MG63 (cell line): Measurements from ENCODE around the gene ADGRG2. TPM values are rescaled to one million over a fixed set of nuclear protein-coding genes. Genes with fewer than 3 reads are reported as not detected.
"Not testable (repeated sequence)": the region's sequence is repeated elsewhere in the genome, so short reads cannot be mapped to it uniquely, and the experiment has no call there.

Experiments used
- DNase-seq: peaks from one replicate; pipeline ENCODE4 v3.0.0-alpha.2; 2020
- H3K27me3 ChIP-seq: fragments of 250-450 bp; sonication (Bioruptor Pico); 2 replicates; pipeline ENCODE4 v1.5.1; 2020; ENCODE audit warnings: mild to moderate bottlenecking, moderate library complexity
- H3K36me3 ChIP-seq: fragments of 250-450 bp; sonication (Bioruptor Pico); 2 replicates; pipeline ENCODE4 v1.5.1; 2020; ENCODE audit warnings: mild to moderate bottlenecking, moderate library complexity
- H3K4me3 ChIP-seq: fragments of 250-450 bp; sonication (Bioruptor Pico); 2 replicates; pipeline ENCODE4 v1.5.1; 2020; ENCODE audit warnings: mild to moderate bottlenecking, moderate library complexity
- H3K9me3 ChIP-seq: fragments of 250-450 bp; sonication (Bioruptor Pico); 2 replicates; pipeline ENCODE4 v1.5.1; 2020; ENCODE audit warnings: mild to moderate bottlenecking, moderate library complexity
- total RNA-seq: library from RNA; depleted of rRNA; stranded (reverse); fragments of >200 nt; shearing (Covaris generic); gene quantifications from 2 replicates; pipeline ENCODE4 v1.2.3, GENCODE V29; 2014; ENCODE audit warnings: low replicate concordance

ADGRG2 gene
- total RNA-seq, 1 experiment from 2014 or later: 0.46 TPM

DNA sequence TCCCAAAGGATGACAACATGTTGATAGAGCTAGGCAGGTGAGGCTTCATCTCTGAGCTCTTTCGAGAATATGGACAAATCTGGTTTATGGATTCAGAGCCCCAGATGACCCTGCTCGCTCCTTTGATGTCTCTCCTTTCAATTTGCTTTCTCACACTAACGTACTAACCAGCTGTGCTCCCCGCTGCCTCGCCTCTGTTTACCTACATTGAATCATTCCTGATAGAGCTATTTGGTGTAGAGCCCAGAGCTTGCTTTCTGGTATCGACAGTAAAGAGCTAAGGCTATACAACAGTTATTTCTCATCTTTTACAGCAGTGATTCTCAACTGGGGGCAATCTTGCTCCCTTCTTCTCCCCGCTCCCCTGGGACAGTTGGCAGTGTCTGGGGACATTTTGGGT is 129.4 kb downstream of the ADGRG2 start:
- no peak for DNase-seq
- no peak overlapping the region for H3K4me3 ChIP-seq
- H3K9me3 ChIP-seq: no peaks in the 10 kb centered on the region
- no peaks in the 10 kb centered on the region for H3K27me3 ChIP-seq
- no peaks in the 10 kb centered on the region for H3K36me3 ChIP-seq

DNA sequence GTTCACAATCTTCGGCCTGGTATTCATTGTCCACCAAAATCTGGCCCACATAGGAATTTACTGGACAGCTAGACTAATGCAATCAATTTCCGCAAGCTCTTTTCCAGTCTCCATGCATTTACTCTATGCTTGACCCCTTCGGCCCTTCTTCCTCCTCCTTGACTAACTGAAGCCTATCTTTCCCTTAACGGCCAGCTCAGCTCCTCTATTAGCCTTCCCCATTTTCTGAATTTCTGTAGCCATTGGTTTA is 137.2 kb downstream of the ADGRG2 start:
- no peaks in the 10 kb centered on the region for H3K36me3 ChIP-seq
- H3K27me3 ChIP-seq: no peaks in the 10 kb centered on the region
- H3K9me3 ChIP-seq: no peaks in the 10 kb centered on the region
- DNase-seq: no peak
- H3K4me3 ChIP-seq: peak overlapping the region; percentile 69

DNA sequence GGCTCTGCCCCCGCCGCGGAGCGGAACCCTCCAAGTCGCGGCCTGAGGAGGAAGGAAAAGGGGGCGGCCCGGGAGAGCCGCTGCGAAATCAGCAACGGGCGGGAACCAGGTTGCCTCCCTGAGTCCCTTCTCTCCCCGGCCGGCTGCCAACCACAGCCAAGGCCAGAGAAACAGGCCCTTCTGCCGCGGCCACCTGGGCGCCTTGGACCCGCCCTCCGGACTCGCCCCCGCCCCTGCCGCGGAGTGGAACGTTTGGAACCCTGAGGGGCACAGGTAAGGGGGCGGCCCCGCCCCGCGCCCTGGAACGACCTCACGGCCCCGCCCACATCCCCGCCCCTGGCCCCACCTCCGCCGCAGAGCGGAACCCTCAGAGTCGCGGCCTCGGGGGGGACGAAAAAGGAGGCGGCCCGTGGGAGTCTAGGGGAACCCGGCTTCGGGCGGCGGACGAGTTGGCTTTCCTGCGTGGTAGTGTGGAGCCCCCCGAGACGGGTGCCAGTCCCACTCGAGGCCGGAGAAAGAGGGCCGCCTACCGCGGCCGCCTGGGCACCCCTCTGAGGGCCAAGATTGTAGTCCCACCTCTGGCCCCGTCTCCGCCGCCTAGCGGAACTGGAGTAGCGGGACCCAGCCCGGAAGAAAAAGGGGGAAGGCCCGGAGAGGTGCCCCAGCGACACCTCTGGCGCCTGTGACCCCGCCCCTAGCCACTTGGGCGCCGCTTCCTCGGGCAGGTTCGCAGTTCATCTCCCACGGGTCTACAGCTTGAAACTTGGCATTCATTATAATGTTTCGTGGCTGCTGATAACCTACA is 137.7 kb downstream of the ADGRG2 start:
- peak; percentile 85 for DNase-seq
- Histone ChIP-seq H3K9me3 (no peaks in the 10 kb centered on the region), H3K36me3 (no peaks in the 10 kb centered on the region), H3K4me3 (peak overlapping the region; percentile 69), H3K27me3 (no peaks in the 10 kb centered on the region)

DNA sequence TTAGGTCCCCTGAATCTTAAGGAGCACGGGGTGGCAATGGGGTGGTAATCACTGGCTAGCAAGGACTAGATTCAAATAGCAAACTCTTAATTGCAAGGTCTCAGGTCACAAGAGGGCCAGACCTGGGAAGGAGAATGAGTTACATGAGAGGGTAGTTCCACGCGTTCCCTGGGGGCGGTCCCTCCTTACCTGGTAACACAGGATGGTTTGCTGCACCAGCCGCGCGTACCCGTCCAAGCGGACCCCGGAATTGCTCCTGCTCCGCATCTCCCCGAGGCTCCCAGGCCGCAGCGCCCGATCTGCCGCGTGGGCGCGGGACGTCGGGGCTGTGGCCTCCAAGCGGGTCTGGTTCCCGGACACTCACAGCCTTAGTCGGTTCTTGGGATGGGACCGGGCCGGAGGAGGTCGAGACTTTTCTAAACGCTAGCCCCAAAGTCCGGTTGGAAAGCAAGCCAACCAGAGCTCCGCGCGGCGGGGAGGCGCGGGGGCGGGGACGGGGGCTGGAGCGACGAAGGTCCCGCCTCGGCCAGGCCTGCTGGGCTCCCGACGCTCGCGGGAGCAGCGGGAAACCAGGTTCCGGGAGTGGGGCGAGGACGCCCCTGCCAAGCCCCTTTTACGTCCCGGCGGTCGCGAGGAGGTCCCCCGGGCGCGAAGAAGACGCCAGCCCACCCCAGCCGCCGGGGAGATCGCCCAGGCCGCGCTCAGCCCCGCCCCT is 138.4 kb downstream of the ADGRG2 start, which contains the start of gene PHKA2:
Gene PHKA2, minus strand, starts transcription at position 449 of the 715 bp plus-strand sequence. Its CDS starts 182 bp downstream, at position 267.
- Histone ChIP-seq H3K9me3 (no peaks in the 10 kb centered on the region), H3K4me3 (peak within 1 kb of the TSS; percentile 69), H3K27me3 (no peaks in the 10 kb centered on the region), H3K36me3 (no peaks in the 10 kb centered on the region)
- no peak for DNase-seq

DNA sequence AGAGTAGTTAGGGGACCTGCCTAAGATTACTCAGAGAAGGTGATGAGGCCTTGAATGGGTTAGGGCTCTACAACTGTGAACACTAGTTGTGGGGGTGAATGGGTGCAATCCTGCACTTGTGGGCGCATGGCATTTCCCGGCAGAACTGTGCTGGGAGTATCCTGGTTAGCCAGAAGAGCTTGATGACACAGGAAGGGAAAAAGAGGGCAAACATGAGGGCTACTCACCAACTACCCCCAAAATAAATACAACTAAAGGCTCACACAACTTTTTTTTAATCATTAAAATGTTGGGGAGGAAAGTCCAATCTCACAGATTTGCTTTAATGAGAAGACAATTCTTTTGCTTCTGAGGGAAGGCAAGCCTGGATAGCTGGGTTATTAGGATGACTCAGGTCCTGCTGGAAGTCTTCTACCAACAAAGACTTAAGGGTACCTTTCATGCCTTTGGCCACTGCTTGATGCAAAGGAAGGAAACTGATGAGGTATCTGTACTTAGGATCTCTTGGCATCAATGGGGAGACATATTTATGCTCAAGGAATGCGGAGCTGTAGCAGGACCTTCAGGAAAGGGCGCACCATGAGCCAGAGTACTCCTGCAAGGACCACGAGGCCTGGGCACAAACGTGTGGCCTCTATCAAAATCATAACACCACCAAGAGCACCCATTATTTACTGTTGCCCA is 141.0 kb downstream of the ADGRG2 start:
- Histone ChIP-seq H3K36me3 (no peaks in the 10 kb centered on the region), H3K4me3 (no peak overlapping the region), H3K27me3 (no peaks in the 10 kb centered on the region), H3K9me3 (no peaks in the 10 kb centered on the region)
- no peak for DNase-seq

DNA sequence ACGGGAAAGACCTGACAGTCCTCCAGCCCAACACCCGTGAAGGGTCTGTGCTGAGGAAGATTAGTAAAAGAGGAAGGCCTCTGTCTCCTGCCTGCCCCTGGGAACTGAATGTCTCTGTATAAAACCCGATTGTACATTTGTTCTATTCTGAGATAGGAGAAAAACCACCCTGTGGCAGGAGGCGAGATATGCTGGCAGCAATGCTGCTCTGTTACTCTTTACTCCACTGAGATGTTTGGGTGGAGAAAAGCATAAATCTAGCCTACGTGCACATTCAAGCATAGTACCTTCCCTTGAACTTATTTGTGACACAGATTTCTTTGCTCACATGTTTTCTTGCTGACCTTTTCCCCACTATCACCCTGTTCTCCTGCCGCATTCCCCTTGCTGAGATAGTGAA is 142.0 kb downstream of the ADGRG2 start:
- not testable (repeated sequence) for H3K9me3 ChIP-seq, H3K4me3 ChIP-seq, H3K27me3 ChIP-seq, DNase-seq, H3K36me3 ChIP-seq

DNA sequence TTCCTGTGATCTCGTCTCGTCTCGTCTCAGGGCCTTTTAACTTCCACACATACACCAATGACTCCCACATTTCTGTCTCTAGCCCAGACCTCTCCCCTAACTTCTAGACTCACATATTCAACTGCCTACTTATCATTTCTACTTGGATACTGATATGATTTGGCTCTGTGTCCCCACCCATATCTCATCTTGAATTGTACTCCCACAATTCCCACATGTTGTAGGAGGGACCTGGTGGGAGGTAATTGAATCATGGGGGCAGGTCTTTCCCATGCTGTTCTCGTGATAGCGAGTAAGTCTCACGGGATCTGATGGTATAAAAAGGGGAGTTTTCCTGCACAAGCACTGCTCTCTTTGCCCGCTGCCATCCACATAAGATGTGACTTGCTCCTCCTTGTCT is 147.3 kb downstream of the ADGRG2 start:
- no peaks in the 10 kb centered on the region for H3K9me3 ChIP-seq
- H3K27me3 ChIP-seq: no peaks in the 10 kb centered on the region
- no peak overlapping the region for H3K4me3 ChIP-seq
- no peaks in the 10 kb centered on the region for H3K36me3 ChIP-seq
- DNase-seq: no peak

DNA sequence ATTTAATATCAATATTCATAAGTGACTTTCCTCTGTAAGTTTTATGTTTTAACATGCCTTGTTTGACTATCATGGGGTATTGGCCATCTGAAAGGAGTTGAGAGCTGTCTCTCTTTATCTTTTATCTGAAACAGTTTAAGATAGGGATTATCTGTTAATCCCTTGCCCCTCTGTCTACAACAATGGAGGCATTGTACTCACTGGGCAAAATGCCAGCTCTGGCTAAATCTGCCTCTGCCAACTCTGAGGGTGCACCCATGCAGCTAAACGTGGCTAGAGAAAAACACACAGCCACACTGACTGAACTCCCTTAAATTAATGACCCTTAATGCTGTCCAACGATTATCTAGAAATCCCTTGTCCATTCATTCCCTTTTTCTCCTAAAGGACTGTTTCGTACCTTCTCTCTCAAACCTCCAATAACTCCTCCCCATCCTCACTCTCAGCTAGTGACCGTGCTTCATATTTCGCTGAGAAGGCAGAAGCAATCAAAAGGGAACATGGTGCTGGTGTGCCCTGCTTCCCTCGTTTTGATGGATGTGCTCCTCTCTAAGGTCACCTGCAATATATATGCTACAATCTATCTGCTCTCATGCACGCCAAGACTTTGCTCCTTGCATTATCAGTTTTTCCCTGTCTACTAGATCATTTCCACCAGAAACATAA is 148.6 kb downstream of the ADGRG2 start:
- no peaks in the 10 kb centered on the region for H3K36me3 ChIP-seq
- H3K4me3 ChIP-seq: no peak overlapping the region
- DNase-seq: no peak
- H3K27me3 ChIP-seq: no peaks in the 10 kb centered on the region
- no peaks in the 10 kb centered on the region for H3K9me3 ChIP-seq

DNA sequence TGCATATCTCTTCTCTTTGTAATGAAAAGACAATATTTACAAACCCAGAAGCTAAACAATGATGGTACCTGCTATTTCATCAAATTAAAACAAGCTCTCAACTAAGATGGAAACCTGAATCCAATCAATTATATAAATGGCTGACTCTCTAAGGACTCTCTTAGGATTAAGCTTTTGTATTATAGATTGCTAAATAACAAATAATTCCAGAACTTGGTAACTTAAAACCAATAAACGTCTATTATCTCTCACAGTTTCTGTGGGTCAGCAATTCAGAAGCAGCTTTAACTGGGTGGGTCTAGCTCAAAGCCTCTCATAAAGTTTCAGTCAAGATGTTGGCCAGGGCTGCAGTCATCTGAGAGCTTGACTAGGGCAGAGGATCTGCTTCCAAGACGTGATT is 150.8 kb downstream of the ADGRG2 start:
- H3K27me3 ChIP-seq: no peaks in the 10 kb centered on the region
- no peaks in the 10 kb centered on the region for H3K36me3 ChIP-seq
- no peaks in the 10 kb centered on the region for H3K9me3 ChIP-seq
- no peak overlapping the region for H3K4me3 ChIP-seq
- no peak for DNase-seq

DNA sequence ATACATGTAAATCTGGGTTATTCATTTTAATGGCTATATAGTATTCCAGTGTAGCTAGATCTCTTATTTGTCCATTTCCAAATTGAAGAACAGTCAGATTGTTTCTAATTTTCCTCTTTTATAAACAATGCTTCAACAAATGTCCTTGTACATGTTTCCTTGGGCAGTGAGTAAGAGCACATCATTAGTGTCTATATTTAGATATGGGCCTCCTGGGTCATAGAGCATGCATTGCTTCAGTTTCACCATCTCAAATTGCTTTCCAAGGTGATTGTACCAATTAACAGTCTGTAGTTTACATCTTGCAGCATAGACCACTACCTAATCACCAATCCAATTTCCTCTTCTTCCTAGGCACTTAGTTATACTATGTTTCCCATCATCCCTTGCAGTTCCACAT is 151.8 kb downstream of the ADGRG2 start:
- Histone ChIP-seq H3K36me3 (no peaks in the 10 kb centered on the region), H3K9me3 (no peaks in the 10 kb centered on the region), H3K27me3 (no peaks in the 10 kb centered on the region), H3K4me3 (no peak overlapping the region)
- DNase-seq: no peak

DNA sequence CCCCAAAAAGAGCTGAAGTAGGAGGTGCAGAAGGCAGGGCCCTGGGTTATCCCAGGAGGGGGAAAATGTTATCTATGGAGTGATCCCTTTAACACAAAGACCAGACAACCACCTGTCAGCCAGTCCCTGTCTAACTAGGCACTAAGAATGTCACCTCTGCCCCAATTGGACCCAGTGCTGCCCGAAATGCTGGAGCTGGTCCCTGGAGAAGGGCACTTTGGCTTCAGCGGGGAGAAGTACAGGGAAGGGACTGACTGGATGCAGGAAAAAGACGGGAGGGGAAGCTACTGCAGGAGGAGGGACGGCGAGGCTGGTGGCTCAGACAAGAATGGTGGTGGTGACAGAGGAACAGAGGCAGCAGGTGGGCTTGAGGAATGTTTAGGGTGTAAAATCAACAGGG is 155.6 kb downstream of the ADGRG2 start:
- H3K27me3 ChIP-seq: no peaks in the 10 kb centered on the region

DNA sequence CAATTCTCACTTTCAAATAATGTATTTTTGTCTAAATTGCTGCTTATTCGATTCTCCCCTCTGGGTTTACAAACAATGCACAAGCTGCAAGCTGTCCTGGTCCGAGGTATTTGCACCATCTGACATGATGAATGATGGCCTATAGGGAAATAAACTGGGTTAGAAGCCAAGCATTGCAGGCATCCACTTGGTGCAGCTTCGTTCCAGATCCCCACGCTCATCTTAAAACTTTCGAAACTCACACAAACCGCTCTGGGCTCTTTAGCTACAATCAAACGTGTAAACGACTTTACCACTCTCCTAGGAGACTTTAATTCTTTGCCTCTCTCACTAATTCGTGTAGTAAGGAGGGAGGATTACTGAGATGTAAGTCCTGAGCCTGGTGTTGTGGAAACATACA is 157.4 kb downstream of the ADGRG2 start:
- H3K27me3 ChIP-seq: no peaks in the 10 kb centered on the region
- H3K4me3 ChIP-seq: no peak overlapping the region
- H3K36me3 ChIP-seq: no peaks in the 10 kb centered on the region
- no peaks in the 10 kb centered on the region for H3K9me3 ChIP-seq
- no peak for DNase-seq

More for the DNA sequence above, 155.6 kb downstream of the ADGRG2 start:
- no peaks in the 10 kb centered on the region for H3K9me3 ChIP-seq
- H3K36me3 ChIP-seq: no peaks in the 10 kb centered on the region
- DNase-seq: no peak
- no peak overlapping the region for H3K4me3 ChIP-seq

DNA sequence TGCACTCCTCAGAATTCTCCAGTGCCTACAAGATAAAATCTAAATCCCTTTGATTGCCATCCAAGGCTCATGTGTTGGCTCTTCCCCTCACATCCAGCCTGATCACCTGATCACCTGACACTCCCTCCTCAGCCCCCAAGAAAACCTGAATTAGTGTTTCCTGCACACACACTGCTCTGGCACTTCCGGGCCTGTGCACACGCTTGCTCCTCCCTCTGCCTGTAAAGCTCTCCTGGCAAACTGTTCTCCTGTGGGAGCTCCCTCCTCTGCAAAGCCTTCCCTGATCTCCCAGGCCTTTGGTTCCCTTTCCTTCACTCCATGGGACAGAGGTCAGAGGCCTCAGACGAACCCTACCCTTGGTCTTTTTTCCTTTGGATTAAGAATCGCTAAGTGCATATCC is 158.2 kb downstream of the ADGRG2 start:
- no peak overlapping the region for H3K4me3 ChIP-seq
- no peaks in the 10 kb centered on the region for H3K36me3 ChIP-seq
- no peak for DNase-seq
- no peaks in the 10 kb centered on the region for H3K9me3 ChIP-seq
- H3K27me3 ChIP-seq: no peaks in the 10 kb centered on the region

DNA sequence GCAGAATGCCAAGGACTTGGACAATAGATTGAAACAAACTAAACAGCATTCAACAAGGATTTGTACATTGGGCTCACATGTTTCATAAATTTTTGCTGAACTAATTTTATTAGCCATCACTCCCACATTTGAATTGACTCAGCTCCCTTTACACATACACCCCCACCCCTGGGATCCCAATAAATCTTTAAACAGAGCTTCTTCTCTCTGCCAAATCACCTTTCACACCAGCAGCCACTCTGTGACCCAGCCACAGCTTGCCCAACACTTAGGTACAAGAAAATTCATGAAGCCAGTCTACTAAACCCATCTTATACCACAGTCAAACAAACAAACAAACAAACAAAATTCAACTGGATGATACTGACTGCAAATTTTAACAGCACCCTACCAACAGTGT is 159.9 kb downstream of the ADGRG2 start:
- no peak overlapping the region for H3K4me3 ChIP-seq
- H3K36me3 ChIP-seq: no peaks in the 10 kb centered on the region
- no peak for DNase-seq
- H3K27me3 ChIP-seq: no peaks in the 10 kb centered on the region
- H3K9me3 ChIP-seq: no peaks in the 10 kb centered on the region

DNA sequence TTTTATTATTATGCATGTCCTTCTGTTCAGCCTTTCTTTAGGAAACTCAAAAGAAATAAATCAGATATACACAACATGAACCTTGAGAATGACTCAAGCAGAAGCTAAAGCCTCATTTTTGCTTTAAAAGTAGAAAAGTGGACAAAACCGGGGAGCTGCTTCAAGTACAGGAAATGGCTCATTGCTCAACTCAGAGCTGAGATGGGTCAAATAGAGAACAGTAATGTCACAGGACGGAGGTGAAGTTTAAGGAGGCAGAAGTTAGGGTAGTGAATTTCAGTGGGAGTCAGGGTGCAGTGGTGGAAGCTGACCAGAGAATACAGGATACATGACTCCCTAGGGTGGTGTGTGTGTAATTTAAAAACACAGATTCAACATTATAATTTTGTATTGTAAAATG is 160.6 kb downstream of the ADGRG2 start:
- Histone ChIP-seq H3K36me3 (no peaks in the 10 kb centered on the region), H3K9me3 (no peaks in the 10 kb centered on the region), H3K27me3 (no peaks in the 10 kb centered on the region), H3K4me3 (no peak overlapping the region)
- no peak for DNase-seq

DNA sequence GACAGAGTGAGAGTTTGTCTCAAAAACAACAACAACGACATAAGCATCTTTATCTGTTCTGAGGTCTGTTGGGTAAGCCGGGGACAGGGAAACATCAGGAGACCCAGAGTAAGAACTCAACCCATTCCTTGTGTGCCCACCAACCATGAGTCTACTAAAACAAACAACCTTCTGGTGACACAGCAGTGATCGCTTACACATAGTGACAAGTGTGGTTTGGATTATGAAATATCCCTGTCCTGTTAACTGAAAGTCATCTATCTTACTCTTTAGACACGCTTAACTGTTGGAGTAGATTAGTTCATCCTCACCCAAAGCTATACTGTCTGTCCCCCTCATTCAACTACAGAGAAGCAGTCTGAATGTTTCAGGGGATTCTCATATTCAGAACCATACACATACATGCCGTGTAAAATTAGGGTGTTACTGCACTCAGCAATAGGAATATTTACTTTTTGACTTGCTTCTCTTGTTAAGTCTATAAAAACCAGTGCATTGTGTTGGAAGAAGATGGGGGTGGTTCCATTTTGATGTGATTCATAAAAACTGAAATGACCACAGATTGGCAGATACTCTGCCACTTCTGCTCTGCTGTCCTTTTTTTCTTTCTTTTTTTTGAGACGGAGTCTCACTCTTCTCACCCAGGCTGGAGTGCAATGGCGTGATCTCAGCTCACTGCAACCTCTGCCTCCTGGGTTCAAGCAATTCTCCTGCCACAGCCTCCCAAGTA is 165.8 kb downstream of the ADGRG2 start:
- H3K4me3 ChIP-seq: no peak overlapping the region
- no peak for DNase-seq
- no peaks in the 10 kb centered on the region for H3K9me3 ChIP-seq
- no peaks in the 10 kb centered on the region for H3K27me3 ChIP-seq
- H3K36me3 ChIP-seq: no peaks in the 10 kb centered on the region

DNA sequence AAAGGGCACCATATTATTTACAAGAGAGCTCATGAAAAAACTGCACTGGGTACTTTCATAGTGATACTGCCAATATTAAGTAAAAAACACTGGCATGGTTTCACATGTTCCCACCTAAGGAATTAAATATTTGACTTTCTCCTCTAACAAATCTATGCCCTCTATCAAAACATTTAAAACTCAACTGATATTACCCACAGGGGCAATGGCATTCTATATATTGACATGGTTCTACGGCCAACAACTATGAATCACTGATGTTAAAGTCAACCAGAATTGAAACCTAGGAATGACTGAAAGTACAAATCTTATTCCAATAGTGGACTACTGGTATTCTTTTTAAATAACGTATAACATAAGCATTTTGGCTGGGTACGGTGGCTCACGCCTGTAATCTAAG is 166.6 kb downstream of the ADGRG2 start:
- DNase-seq: no peak
- Histone ChIP-seq H3K36me3 (no peaks in the 10 kb centered on the region), H3K27me3 (no peaks in the 10 kb centered on the region), H3K4me3 (no peak overlapping the region), H3K9me3 (no peaks in the 10 kb centered on the region)
